ENCODE measurements around the gene C1QTNF3.

- TF ChIP-seq CTCF (IDR thresholded peaks at IDR 0.05; ENCODE audit: insufficient read depth, low read length, poor library complexity, severe bottlenecking) (no peak), EZH2phosphoT487 (conservative IDR thresholded peaks at IDR 0.05; ENCODE audit: low read length) (no peak)
Measured at GRCh38 chr5:34030048-34030447, 13.0 kb downstream of the C1QTNF3 start.
